ENCODE results near the gene PYGB.

Gene PYGB

GRCh38 chr20:25272223-25273000, 24.5 kb downstream of the PYGB start:
- no peaks in the 10 kb centered on the region for H3K9me3 ChIP-seq (ENCODE audit: control insufficient read depth, insufficient read depth, low read length)
- peaks cover 13% of the 10 kb centered on the region for H3K36me3 ChIP-seq (ENCODE audit: insufficient read depth, low read length)
- no peaks in the 10 kb centered on the region for H3K4me1 ChIP-seq (ENCODE audit: insufficient read depth, low read length)
- H3K9ac ChIP-seq (ENCODE audit: low read depth, low read length) = no peak overlapping the region

GRCh38 chr20:25273046-25273445, 25.2 kb downstream of the PYGB start:
- Histone ChIP-seq H3K9me3 (ENCODE audit: control insufficient read depth, insufficient read depth, low read length) (no peaks in the 10 kb centered on the region), H3K36me3 (ENCODE audit: insufficient read depth, low read length) (peaks cover 13% of the 10 kb centered on the region), H3K4me1 (ENCODE audit: insufficient read depth, low read length) (no peaks in the 10 kb centered on the region), H3K9ac (ENCODE audit: low read depth, low read length) (no peak overlapping the region)

GRCh38 chr20:25273541-25274358, 25.9 kb downstream of the PYGB start:
- H3K4me1 ChIP-seq (ENCODE audit: insufficient read depth, low read length) = no peaks in the 10 kb centered on the region
- H3K36me3 ChIP-seq (ENCODE audit: insufficient read depth, low read length) = peaks cover 13% of the 10 kb centered on the region
- no peak overlapping the region for H3K9ac ChIP-seq (ENCODE audit: low read depth, low read length)
- H3K9me3 ChIP-seq (ENCODE audit: control insufficient read depth, insufficient read depth, low read length) = no peaks in the 10 kb centered on the region

GRCh38 chr20:25274481-25274880, 26.6 kb downstream of the PYGB start:
- Histone ChIP-seq H3K9ac (ENCODE audit: low read depth, low read length) (no peak overlapping the region), H3K9me3 (ENCODE audit: control insufficient read depth, insufficient read depth, low read length) (no peaks in the 10 kb centered on the region), H3K36me3 (ENCODE audit: insufficient read depth, low read length) (peaks cover 13% of the 10 kb centered on the region), H3K4me1 (ENCODE audit: insufficient read depth, low read length) (no peaks in the 10 kb centered on the region)

GRCh38 chr20:25274891-25275812, 27.3 kb downstream of the PYGB start:
- no peaks in the 10 kb centered on the region for H3K9me3 ChIP-seq (ENCODE audit: control insufficient read depth, insufficient read depth, low read length)
- no peaks in the 10 kb centered on the region for H3K4me1 ChIP-seq (ENCODE audit: insufficient read depth, low read length)
- no peak overlapping the region for H3K9ac ChIP-seq (ENCODE audit: low read depth, low read length)
- H3K36me3 ChIP-seq (ENCODE audit: insufficient read depth, low read length) = peaks cover 13% of the 10 kb centered on the region

- H3K36me3 ChIP-seq (ENCODE audit: insufficient read depth, low read length) = peaks cover 13% of the 10 kb centered on the region
- H3K9ac ChIP-seq (ENCODE audit: low read depth, low read length) = no peak overlapping the region
- no peaks in the 10 kb centered on the region for H3K9me3 ChIP-seq (ENCODE audit: control insufficient read depth, insufficient read depth, low read length)
- no peaks in the 10 kb centered on the region for H3K4me1 ChIP-seq (ENCODE audit: insufficient read depth, low read length)
These were observed 28.1 kb downstream of the PYGB start for GRCh38 chr20:25275813-25276532.

- no peaks in the 10 kb centered on the region for H3K9me3 ChIP-seq (ENCODE audit: control insufficient read depth, insufficient read depth, low read length)
- no peak overlapping the region for H3K9ac ChIP-seq (ENCODE audit: low read depth, low read length)
- H3K36me3 ChIP-seq (ENCODE audit: insufficient read depth, low read length) = peaks cover 8% of the 10 kb centered on the region
- no peaks in the 10 kb centered on the region for H3K4me1 ChIP-seq (ENCODE audit: insufficient read depth, low read length)
These were observed 28.7 kb downstream of the PYGB start for GRCh38 chr20:25276533-25277050.

GRCh38 chr20:25277051-25277801, 29.3 kb downstream of the PYGB start:
- Histone ChIP-seq H3K36me3 (ENCODE audit: insufficient read depth, low read length) (peaks cover 12% of the 10 kb centered on the region), H3K4me1 (ENCODE audit: insufficient read depth, low read length) (no peaks in the 10 kb centered on the region), H3K9me3 (ENCODE audit: control insufficient read depth, insufficient read depth, low read length) (no peaks in the 10 kb centered on the region), H3K9ac (ENCODE audit: low read depth, low read length) (no peak overlapping the region)

GRCh38 chr20:25277941-25278521, 30.1 kb downstream of the PYGB start:
- no peaks in the 10 kb centered on the region for H3K9me3 ChIP-seq (ENCODE audit: control insufficient read depth, insufficient read depth, low read length)
- peaks cover 7% of the 10 kb centered on the region for H3K36me3 ChIP-seq (ENCODE audit: insufficient read depth, low read length)
- no peak overlapping the region for H3K9ac ChIP-seq (ENCODE audit: low read depth, low read length)
- no peaks in the 10 kb centered on the region for H3K4me1 ChIP-seq (ENCODE audit: insufficient read depth, low read length)

GRCh38 chr20:25278636-25279361, 30.9 kb downstream of the PYGB start:
- H3K9ac ChIP-seq (ENCODE audit: low read depth, low read length) = no peak overlapping the region
- H3K9me3 ChIP-seq (ENCODE audit: control insufficient read depth, insufficient read depth, low read length) = no peaks in the 10 kb centered on the region
- H3K36me3 ChIP-seq (ENCODE audit: insufficient read depth, low read length) = peaks cover 7% of the 10 kb centered on the region
- H3K4me1 ChIP-seq (ENCODE audit: insufficient read depth, low read length) = no peaks in the 10 kb centered on the region

- no peak overlapping the region for H3K9ac ChIP-seq (ENCODE audit: low read depth, low read length)
- H3K36me3 ChIP-seq (ENCODE audit: insufficient read depth, low read length) = peaks cover 7% of the 10 kb centered on the region
- no peaks in the 10 kb centered on the region for H3K9me3 ChIP-seq (ENCODE audit: control insufficient read depth, insufficient read depth, low read length)
- H3K4me1 ChIP-seq (ENCODE audit: insufficient read depth, low read length) = no peaks in the 10 kb centered on the region
These were observed 31.5 kb downstream of the PYGB start for GRCh38 chr20:25279403-25279802.

- Histone ChIP-seq H3K4me1 (ENCODE audit: insufficient read depth, low read length) (no peaks in the 10 kb centered on the region), H3K9ac (ENCODE audit: low read depth, low read length) (no peak overlapping the region), H3K9me3 (ENCODE audit: control insufficient read depth, insufficient read depth, low read length) (no peaks in the 10 kb centered on the region), H3K36me3 (ENCODE audit: insufficient read depth, low read length) (peaks cover 7% of the 10 kb centered on the region)
These were observed 32.2 kb downstream of the PYGB start for GRCh38 chr20:25280051-25280573.
